Measurements from ENCODE around the gene LRRC14B. TPM values are rescaled to one million over a fixed set of nuclear protein-coding genes. Genes with fewer than 3 reads are reported as not detected.
"Not testable (repeated sequence)": the region's sequence is repeated elsewhere in the genome, so short reads cannot be mapped to it uniquely, and the experiment has no call there.

Gene LRRC14B
- total RNA-seq, 1 donor from 2014 or later = not detected

DNA sequence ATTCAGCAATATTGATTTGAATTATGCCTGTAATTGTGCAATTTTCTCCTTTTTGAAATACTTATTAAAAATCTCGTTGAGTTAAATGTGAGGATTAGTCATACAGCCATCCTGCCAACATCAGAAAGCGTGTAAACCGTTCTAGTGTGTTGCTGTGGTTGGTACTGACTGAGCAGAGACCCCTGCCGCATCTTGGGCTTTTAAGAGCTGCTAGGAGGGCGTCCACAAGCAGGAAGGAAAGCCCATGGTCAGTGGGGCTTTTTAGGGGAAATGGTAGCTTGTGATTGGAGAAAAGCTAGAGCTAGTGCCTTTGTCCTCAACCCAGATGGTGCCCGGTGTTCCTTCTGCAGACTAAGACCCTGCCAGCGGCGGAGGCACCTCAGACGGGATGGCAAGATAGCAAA lies 28.2 kb downstream of the LRRC14B start:
- intact Hi-C loops (cut with DNase I) = loop anchor here (2.0 kb wide), 1 partner anchor 51 kb away; the partner anchor contains the start of gene PDCD6
- peaks cover 42% of the 10 kb centered on the region for H3K4me1 ChIP-seq
- no peaks in the 10 kb centered on the region for H3K27me3 ChIP-seq
- peak overlapping the region; percentile 90 for H3K27ac ChIP-seq
- TF ChIP-seq POLR2A (IDR thresholded peaks at IDR 0.05) (no peak), POLR2AphosphoS5 (IDR thresholded peaks at IDR 0.05; ENCODE audit: insufficient read depth in 1 of 2, low read depth in 1 of 2) (no peak)
- TF ChIP-seq, protein P1, sequence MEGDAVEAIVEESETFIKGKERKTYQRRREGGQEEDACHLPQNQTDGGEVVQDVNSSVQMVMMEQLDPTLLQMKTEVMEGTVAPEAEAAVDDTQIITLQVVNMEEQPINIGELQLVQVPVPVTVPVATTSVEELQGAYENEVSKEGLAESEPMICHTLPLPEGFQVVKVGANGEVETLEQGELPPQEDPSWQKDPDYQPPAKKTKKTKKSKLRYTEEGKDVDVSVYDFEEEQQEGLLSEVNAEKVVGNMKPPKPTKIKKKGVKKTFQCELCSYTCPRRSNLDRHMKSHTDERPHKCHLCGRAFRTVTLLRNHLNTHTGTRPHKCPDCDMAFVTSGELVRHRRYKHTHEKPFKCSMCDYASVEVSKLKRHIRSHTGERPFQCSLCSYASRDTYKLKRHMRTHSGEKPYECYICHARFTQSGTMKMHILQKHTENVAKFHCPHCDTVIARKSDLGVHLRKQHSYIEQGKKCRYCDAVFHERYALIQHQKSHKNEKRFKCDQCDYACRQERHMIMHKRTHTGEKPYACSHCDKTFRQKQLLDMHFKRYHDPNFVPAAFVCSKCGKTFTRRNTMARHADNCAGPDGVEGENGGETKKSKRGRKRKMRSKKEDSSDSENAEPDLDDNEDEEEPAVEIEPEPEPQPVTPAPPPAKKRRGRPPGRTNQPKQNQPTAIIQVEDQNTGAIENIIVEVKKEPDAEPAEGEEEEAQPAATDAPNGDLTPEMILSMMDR (IDR thresholded peaks at IDR 0.05) = no peak
- DNase-seq (ENCODE audit: extremely low spot score in 2 of 2) = no peak
- H3K4me3 ChIP-seq = peak overlapping the region; percentile 92 to 100
- H3K36me3 ChIP-seq = peaks cover 0 to 4% of the 10 kb centered on the region in 2 donors
- no peaks in the 10 kb centered on the region for H3K9me3 ChIP-seq

DNA sequence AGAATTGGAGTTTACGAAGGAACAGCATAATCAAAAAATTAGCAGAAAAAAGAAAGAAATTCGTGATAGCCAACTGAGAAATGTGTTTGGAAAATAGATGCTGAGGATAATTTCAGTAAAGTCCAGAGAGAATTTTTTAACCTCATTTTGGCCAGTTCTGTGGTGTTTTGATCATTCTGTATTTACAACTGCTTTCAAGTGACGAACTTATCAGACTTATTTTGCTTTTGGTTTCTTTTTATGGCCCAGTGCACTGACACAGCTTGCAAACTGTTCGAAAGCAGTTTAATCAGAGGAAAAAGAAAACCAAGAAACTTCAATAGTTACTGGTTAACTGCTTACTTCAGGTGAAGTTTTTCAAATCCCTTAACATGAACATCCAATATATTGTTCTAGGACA lies 28.7 kb downstream of the LRRC14B start:
- H3K4me3 ChIP-seq = peak overlapping the region; percentile 92 to 100
- TF ChIP-seq POLR2A (IDR thresholded peaks at IDR 0.05) (no peak), POLR2AphosphoS5 (IDR thresholded peaks at IDR 0.05; ENCODE audit: insufficient read depth in 1 of 2, low read depth in 1 of 2) (no peak)
- TF ChIP-seq, protein P1 (IDR thresholded peaks at IDR 0.05) = no peak
- H3K27me3 ChIP-seq = no peaks in the 10 kb centered on the region
- peak overlapping the region; percentile 90 for H3K27ac ChIP-seq
- no peaks in the 10 kb centered on the region for H3K9me3 ChIP-seq
- intact Hi-C loops (cut with DNase I) = loop anchor here (2.0 kb wide), 1 partner anchor 51 kb away; the partner anchor contains the start of gene PDCD6
- H3K36me3 ChIP-seq = peaks cover 0 to 10% of the 10 kb centered on the region in 2 donors
- peaks cover 36% of the 10 kb centered on the region for H3K4me1 ChIP-seq
- DNase-seq (ENCODE audit: extremely low spot score in 2 of 2) = no peak

DNA sequence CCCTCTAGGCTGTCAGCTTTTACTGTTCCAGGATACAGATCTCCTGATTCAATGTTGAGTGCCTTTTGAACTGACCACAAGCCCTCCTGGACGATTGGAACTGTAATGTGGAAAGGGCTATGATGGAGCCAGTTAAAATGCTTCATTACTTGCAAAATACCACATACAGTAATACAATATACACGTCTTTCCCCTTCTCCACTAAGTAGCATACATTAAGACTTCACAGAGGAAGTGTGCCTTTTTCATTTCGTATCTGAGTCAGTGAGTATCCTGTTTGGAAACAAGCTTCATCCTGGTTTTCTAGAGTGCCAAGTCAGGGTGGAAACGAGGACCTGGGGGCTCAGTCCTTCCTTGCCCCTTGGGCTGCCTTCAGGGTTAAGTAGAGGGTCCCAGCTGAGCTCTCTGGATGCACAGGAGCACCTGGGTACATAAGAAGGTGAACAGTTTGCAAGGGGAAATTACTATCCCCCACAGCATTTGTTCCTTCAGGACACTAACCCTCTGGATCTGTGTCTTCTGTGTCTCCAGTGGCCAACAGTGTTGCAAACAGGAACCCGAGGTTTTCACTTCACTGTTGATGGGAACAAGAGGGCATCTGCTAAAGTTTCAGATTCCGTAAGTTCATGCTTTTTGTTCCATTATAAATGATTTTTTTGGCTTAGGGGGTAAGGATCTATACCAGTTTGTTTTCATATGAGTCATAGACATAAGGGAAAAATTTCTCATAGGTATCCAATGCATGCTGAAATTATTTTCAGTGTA lies 31.8 kb downstream of the LRRC14B start:
- H3K4me3 ChIP-seq; H3K9me3 ChIP-seq; DNase-seq (ENCODE audit: extremely low spot score in 2 of 2); H3K27me3 ChIP-seq; intact Hi-C loops (cut with DNase I); H3K27ac ChIP-seq: not testable (repeated sequence)
- peaks cover 0 to 40% of the 10 kb centered on the region in 2 donors for H3K36me3 ChIP-seq
- peaks cover 30% of the 10 kb centered on the region for H3K4me1 ChIP-seq

DNA sequence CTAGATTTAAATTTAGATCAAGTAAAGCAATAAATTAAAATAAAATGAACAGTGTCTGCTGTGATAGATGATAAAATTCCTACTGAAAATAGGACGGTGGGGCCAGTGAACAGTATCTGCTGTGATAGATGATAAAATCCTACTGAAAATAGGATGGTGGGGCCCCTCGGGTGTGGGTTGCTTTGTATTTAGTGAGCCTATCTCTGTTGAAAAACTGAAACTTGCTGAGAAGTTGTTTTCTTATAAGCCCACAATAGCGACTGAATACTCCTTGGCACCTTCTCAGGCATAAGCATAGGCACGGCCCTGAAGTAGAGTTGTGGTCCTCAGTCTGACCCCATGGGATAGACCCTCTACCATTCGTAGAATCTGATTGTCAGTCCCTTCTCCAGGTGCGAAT lies 32.5 kb downstream of the LRRC14B start:
- intact Hi-C loops (cut with DNase I) = no loop called here
- no peaks in the 10 kb centered on the region for H3K9me3 ChIP-seq
- no peak for DNase-seq (ENCODE audit: extremely low spot score in 2 of 2)
- peaks cover 30% of the 10 kb centered on the region for H3K4me1 ChIP-seq
- H3K4me3 ChIP-seq = no peak overlapping the region
- peaks cover 0 to 47% of the 10 kb centered on the region in 2 donors for H3K36me3 ChIP-seq
- no peak overlapping the region for H3K27ac ChIP-seq
- no peaks in the 10 kb centered on the region for H3K27me3 ChIP-seq
- TF ChIP-seq POLR2A (IDR thresholded peaks at IDR 0.05) = no peak

DNA sequence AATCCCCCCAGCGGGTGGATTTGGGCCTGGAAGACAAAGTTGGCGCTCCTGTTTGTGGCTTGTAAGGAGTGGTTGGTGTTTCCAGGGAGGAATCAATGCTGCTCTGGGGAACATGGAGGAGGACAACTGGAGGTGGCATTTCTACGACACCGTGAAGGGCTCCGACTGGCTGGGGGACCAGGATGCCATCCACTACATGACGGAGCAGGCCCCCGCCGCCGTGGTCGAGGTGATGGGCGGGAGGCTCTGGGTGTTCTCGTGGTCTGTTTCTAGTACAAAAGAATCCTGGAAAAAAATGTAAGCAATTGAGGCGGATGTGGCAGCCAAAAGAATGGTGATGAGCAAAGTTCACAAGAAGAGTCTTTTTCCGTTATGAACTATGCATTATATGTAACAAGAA lies 34.0 kb downstream of the LRRC14B start:
- Histone ChIP-seq H3K36me3 (peaks cover 0 to 59% of the 10 kb centered on the region in 2 donors), H3K27ac (no peak overlapping the region), H3K9me3 (no peaks in the 10 kb centered on the region), H3K4me1 (peaks cover 22% of the 10 kb centered on the region), H3K27me3 (no peaks in the 10 kb centered on the region), H3K4me3 (no peak overlapping the region)
- TF ChIP-seq POLR2A (IDR thresholded peaks at IDR 0.05) = no peak
- TF ChIP-seq, protein P1 (IDR thresholded peaks at IDR 0.05) = no peak
- TF ChIP-seq POLR2AphosphoS5 (IDR thresholded peaks at IDR 0.05; ENCODE audit: insufficient read depth in 1 of 2, low read depth in 1 of 2) = no peak
- intact Hi-C loops (cut with DNase I) = no loop called here
- no peak for DNase-seq (ENCODE audit: extremely low spot score in 2 of 2)

DNA sequence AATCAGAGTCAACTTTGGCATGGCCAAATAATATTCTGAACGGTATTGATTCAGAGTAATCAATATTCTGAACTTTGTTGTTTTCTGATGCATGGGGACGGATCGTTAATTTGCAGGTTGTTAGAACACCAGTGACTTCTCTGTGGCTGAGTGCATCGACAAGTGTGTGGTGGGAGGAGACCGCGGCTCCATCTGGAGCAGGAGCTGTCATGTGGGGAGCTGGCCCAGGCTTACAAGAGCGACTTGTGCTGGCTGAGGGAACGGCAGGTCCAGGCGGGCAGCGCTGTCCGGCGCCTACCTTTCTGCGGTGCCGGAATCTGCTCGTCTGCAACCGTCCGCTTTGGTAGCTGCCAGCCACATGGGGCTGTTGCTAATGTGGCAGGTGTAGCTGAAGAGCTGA lies 36.1 kb downstream of the LRRC14B start:
- intact Hi-C loops (cut with DNase I); H3K27me3 ChIP-seq; DNase-seq (ENCODE audit: extremely low spot score in 2 of 2); H3K27ac ChIP-seq; H3K9me3 ChIP-seq; H3K4me3 ChIP-seq: not testable (repeated sequence)
- Histone ChIP-seq H3K4me1 (peaks cover 10% of the 10 kb centered on the region), H3K36me3 (peaks cover 0 to 78% of the 10 kb centered on the region in 2 donors)

Measured in vagina (tissue), 2 donors.